Midbrain (tissue), 1 donor: ENCODE results near the gene RNF111.
"Not testable (repeated sequence)": the region's sequence is repeated elsewhere in the genome, so short reads cannot be mapped to it uniquely, and the experiment has no call there.

Experiments
- DNase-seq: peaks from one replicate; lab custom pipeline; 2025; lab: John Stamatoyannopoulos, UW

Gene RNF111

GRCh38 chr15:59059076-59059597 lies 71.7 kb downstream of the RNF111 start:
- DNase-seq: no peak

GRCh38 chr15:59060348-59060747 lies 72.9 kb downstream of the RNF111 start:
- no peak for DNase-seq

- DNase-seq: no peak
Observed at GRCh38 chr15:59063042-59063441, 75.6 kb downstream of the RNF111 start.

GRCh38 chr15:59069430-59069829 lies 82.0 kb downstream of the RNF111 start:
- no peak for DNase-seq

GRCh38 chr15:59074607-59075006 lies 87.1 kb downstream of the RNF111 start:
- no peak for DNase-seq

- DNase-seq: no peak
Observed at GRCh38 chr15:59087731-59088130, 100.3 kb downstream of the RNF111 start.

- DNase-seq: no peak
Observed at GRCh38 chr15:59094077-59094476, 106.6 kb downstream of the RNF111 start.

GRCh38 chr15:59096429-59096828 lies 109.0 kb downstream of the RNF111 start:
- DNase-seq: no peak

GRCh38 chr15:59099162-59099685 lies 111.8 kb downstream of the RNF111 start:
- no peak for DNase-seq

GRCh38 chr15:59104602-59104911 lies 117.1 kb downstream of the RNF111 start:
- no peak for DNase-seq

GRCh38 chr15:59104912-59105732 lies 117.7 kb downstream of the RNF111 start, which contains the start of gene CCNB2:
Gene CCNB2 (plus strand): TSS chr15:59105146. CDS start chr15:59105269, 123 bp downstream.
- peak; percentile 91 for DNase-seq

GRCh38 chr15:59105854-59106253 lies 118.4 kb downstream of the RNF111 start:
- DNase-seq: no peak

GRCh38 chr15:59111251-59111650 lies 123.8 kb downstream of the RNF111 start:
- DNase-seq: no peak

GRCh38 chr15:59115047-59115446 lies 127.6 kb downstream of the RNF111 start:
- DNase-seq: no peak

GRCh38 chr15:59116141-59116540 lies 128.7 kb downstream of the RNF111 start:
- no peak for DNase-seq

- DNase-seq: no peak
Observed at GRCh38 chr15:59116771-59117170, 129.3 kb downstream of the RNF111 start.

- no peak for DNase-seq
Observed at GRCh38 chr15:59119625-59120024, 132.2 kb downstream of the RNF111 start.

GRCh38 chr15:59120937-59121336 lies 133.5 kb downstream of the RNF111 start:
- DNase-seq: no peak

GRCh38 chr15:59124261-59124660 lies 136.8 kb downstream of the RNF111 start:
- no peak for DNase-seq

- not testable (repeated sequence) for DNase-seq
Observed at GRCh38 chr15:59125683-59126082, 138.2 kb downstream of the RNF111 start.

GRCh38 chr15:59127255-59127654 lies 139.8 kb downstream of the RNF111 start:
- not testable (repeated sequence) for DNase-seq

GRCh38 chr15:59131456-59131855 lies 144.0 kb downstream of the RNF111 start:
- DNase-seq: no peak

- no peak for DNase-seq
Observed at GRCh38 chr15:59131969-59132562, 144.6 kb downstream of the RNF111 start.
